Hepatocyte (in vitro differentiated cells): ENCODE measurements around the gene KLHL42.

Experiments used
- CTCF ChIP-seq: fragments of 200-600 bp; sonication (generic); IDR thresholded peaks from 2 replicates; pipeline ENCODE4 v1.5.1; 2016; ENCODE audit warnings: antibody characterized with exemption, mild to moderate bottlenecking; ENCODE audit not compliant: poor library complexity
- EZH2 ChIP-seq: fragments of 200-600 bp; sonication (generic); IDR thresholded peaks from 2 replicates; pipeline ENCODE4 v1.6.1; 2016; ENCODE audit warnings: antibody characterized with exemption, mild to moderate bottlenecking, borderline replicate concordance

GRCh38 chr12:27818401-27818918 lies 38.4 kb downstream of the KLHL42 start:
- TF ChIP-seq EZH2 = no peak
- TF ChIP-seq CTCF = no peak
